KMS-11 (cell line): Measurements from ENCODE around the gene HYAL1.

Source experiments
- H2AFZ ChIP-seq: fragments of 200-600 bp; sonication (generic); 2 replicates; pipeline ENCODE4 v1.6.1; 2016; ENCODE audit warnings: antibody characterized with exemption, mixed run types, low read depth
- H3K27ac ChIP-seq: fragments of 200-600 bp; sonication (generic); 2 replicates; pipeline ENCODE4 v1.6.1; 2016; ENCODE audit warnings: mild to moderate bottlenecking, mixed run types
- H3K27me3 ChIP-seq: fragments of 200-600 bp; sonication (generic); 2 replicates; pipeline ENCODE4 v1.6.1; 2017; ENCODE audit warnings: mild to moderate bottlenecking, low read depth, mixed run types, moderate library complexity; ENCODE audit not compliant: insufficient read depth
- H3K36me3 ChIP-seq: fragments of 200-600 bp; sonication (generic); 2 replicates; pipeline ENCODE4 v1.6.1; 2017; ENCODE audit warnings: mild to moderate bottlenecking, mixed run types; ENCODE audit not compliant: insufficient read depth
- H3K4me1 ChIP-seq: fragments of 200-600 bp; sonication (generic); 2 replicates; pipeline ENCODE4 v1.6.1; 2016; ENCODE audit warnings: mild to moderate bottlenecking, low read depth, mixed run types; ENCODE audit not compliant: poor library complexity, severe bottlenecking
- H3K4me2 ChIP-seq: fragments of 200-600 bp; sonication (generic); 2 replicates; pipeline ENCODE4 v1.7.0; 2016; ENCODE audit warnings: mild to moderate bottlenecking, mixed run types
- H3K4me3 ChIP-seq: fragments of 200-600 bp; sonication (generic); IDR thresholded peaks from 2 replicates; pipeline ENCODE4 v1.6.1; 2017; ENCODE audit warnings: low read depth, low read length, mixed read lengths; ENCODE audit not compliant: insufficient read depth
- H3K79me2 ChIP-seq: fragments of 200-600 bp; sonication (generic); 2 replicates; pipeline ENCODE4 v1.6.1; 2016; ENCODE audit warnings: low read depth, mixed run types; ENCODE audit not compliant: insufficient read depth
- H3K9ac ChIP-seq: fragments of 200-600 bp; sonication (generic); 2 replicates; pipeline ENCODE4 v1.6.1; 2016; ENCODE audit warnings: mild to moderate bottlenecking, mixed run types
- H4K20me1 ChIP-seq: fragments of 200-600 bp; sonication (generic); 2 replicates; pipeline ENCODE4 v1.6.1; 2016; ENCODE audit warnings: mild to moderate bottlenecking, mixed run types; ENCODE audit not compliant: insufficient read depth
- TF ChIP-seq, protein P1 (sequence below): fragments of 200-600 bp; sonication (generic); conservative IDR thresholded peaks from 2 replicates; pipeline ENCODE4 v1.6.1; 2017; ENCODE audit warnings: low read depth, mild to moderate bottlenecking, antibody characterized with exemption, low read length, moderate library complexity, mixed read lengths

The HYAL1 gene

DNA sequence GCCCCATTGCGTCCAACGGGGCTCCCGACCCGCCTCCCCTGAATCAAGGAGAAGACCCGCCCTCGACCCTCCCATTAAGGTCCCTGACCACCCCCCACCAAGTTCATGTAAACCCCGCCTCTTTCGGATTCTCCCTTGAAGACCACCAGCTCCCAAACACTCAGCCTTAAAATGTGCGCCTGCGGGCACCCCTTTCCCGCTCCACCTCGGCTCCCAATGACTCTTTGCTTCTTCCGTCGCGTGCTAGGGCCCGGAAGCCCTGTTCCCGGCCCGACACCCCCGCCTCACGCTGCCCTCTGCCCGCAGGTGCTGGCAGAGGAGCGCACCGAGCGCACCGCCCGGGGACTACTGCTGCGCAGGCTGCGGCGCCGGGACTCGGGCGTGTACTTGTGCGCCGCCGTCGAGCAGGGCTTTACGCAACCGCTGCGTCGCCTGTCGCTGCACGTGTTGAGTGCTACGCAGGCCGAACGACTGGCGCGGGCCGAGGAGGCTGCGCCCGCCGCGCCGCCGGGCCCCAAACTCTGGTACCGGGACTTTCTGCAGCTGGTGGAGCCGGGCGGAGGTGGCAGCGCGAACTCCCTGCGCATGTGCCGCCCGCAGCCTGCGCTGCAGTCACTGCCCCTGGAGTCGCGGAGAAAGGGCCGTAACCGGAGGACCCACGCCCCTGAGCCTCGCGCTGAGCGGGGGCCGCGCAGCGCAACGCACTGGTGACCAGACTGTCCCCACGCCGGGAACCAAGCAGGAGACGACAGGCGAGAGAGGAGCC, 27.2 kb downstream of the HYAL1 start:
- Histone ChIP-seq H3K36me3 (no peaks in the 10 kb centered on the region), H3K79me2 (no peaks in the 10 kb centered on the region), H3K4me3 (no peak overlapping the region), H4K20me1 (no peaks in the 10 kb centered on the region), H3K4me2 (no peak overlapping the region), H3K4me1 (no peaks in the 10 kb centered on the region), H2AFZ (no peak overlapping the region), H3K27me3 (peaks cover 9% of the 10 kb centered on the region; the same call in 1 of the 2 replicates), H3K27ac (no peak overlapping the region), H3K9ac (no peak overlapping the region)
- TF ChIP-seq, protein P1, sequence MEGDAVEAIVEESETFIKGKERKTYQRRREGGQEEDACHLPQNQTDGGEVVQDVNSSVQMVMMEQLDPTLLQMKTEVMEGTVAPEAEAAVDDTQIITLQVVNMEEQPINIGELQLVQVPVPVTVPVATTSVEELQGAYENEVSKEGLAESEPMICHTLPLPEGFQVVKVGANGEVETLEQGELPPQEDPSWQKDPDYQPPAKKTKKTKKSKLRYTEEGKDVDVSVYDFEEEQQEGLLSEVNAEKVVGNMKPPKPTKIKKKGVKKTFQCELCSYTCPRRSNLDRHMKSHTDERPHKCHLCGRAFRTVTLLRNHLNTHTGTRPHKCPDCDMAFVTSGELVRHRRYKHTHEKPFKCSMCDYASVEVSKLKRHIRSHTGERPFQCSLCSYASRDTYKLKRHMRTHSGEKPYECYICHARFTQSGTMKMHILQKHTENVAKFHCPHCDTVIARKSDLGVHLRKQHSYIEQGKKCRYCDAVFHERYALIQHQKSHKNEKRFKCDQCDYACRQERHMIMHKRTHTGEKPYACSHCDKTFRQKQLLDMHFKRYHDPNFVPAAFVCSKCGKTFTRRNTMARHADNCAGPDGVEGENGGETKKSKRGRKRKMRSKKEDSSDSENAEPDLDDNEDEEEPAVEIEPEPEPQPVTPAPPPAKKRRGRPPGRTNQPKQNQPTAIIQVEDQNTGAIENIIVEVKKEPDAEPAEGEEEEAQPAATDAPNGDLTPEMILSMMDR = no peak

DNA sequence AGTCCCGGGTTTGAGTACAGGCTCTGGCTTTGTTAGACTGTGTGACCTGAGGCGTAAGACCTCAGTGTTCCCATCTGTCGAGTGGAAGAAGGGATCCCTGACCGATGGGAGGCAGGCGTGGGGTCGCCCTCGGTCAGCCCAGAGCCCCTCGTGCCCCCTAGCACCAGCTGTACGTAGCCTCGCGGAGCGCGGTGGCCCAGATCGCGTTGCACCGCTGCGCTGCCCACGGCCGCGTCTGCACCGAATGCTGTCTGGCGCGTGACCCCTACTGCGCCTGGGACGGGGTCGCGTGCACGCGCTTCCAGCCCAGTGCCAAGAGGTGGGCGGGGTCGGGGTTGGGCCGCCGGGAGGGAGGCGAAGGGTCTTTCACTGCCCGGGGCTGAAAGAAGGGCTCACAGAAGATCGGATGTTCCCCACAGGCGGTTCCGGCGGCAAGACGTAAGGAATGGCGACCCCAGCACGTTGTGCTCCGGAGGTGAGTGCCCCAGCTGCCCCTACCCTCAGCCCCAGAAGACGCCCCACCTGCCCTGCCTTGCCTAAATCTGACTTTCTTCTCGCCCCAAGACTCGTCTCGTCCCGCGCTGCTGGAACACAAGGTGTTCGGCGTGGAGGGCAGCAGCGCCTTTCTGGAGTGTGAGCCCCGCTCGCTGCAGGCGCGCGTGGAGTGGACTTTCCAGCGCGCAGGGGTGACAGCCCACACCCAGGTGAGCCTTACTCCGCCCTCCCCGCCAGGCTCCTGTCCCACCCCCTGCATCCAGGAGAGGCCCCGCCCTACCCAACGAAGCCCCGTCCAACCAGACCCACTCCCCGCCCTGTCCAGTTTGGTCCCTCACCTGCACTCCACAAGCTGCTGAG, 28.0 kb downstream of the HYAL1 start:
- Histone ChIP-seq H2AFZ (no peak overlapping the region), H3K4me2 (no peak overlapping the region), H3K4me3 (no peak overlapping the region), H3K27ac (no peak overlapping the region), H3K9ac (no peak overlapping the region), H3K79me2 (no peaks in the 10 kb centered on the region), H3K36me3 (no peaks in the 10 kb centered on the region), H3K27me3 (peaks cover 9% of the 10 kb centered on the region; the same call in 1 of the 2 replicates), H4K20me1 (no peaks in the 10 kb centered on the region), H3K4me1 (no peaks in the 10 kb centered on the region)
- TF ChIP-seq, protein P1 = no peak

DNA sequence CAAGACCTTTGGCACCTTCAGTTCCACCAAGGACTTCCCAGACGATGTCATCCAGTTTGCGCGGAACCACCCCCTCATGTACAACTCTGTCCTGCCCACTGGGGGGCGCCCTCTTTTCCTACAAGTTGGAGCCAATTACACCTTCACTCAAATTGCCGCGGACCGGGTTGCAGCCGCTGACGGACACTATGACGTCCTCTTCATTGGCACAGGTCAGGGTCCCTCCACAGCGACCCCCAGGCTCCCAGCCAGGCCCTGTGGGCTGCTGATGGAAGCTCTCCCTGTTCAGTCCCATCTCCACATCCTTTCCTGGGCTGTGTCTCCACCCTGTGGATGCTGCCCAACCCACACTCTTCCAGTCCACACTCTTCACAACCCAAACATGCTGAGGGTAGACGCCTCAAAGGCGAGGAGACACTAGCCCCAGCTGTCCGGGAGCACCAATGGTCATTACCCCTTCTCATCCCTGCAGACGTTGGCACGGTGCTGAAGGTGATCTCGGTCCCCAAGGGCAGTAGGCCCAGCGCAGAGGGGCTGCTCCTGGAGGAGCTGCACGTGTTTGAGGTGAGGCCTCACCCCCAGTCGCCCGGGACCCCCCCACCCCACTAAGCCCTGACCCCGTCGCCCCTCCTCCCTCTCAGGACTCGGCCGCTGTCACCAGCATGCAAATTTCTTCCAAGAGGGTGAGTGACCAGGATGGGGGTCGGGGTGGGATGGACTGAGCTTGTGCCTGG, 28.8 kb downstream of the HYAL1 start:
- no peak overlapping the region for H3K27ac ChIP-seq
- H3K4me1 ChIP-seq = no peaks in the 10 kb centered on the region
- H3K79me2 ChIP-seq = no peaks in the 10 kb centered on the region
- TF ChIP-seq, protein P1 = peak; percentile 76
- no peaks in the 10 kb centered on the region for H4K20me1 ChIP-seq
- no peak overlapping the region for H3K9ac ChIP-seq
- H3K4me3 ChIP-seq = no peak overlapping the region
- H3K36me3 ChIP-seq = no peaks in the 10 kb centered on the region
- H2AFZ ChIP-seq = no peak overlapping the region
- peaks cover 9% of the 10 kb centered on the region; the same call in 1 of the 2 replicates for H3K27me3 ChIP-seq
- no peak overlapping the region for H3K4me2 ChIP-seq

DNA sequence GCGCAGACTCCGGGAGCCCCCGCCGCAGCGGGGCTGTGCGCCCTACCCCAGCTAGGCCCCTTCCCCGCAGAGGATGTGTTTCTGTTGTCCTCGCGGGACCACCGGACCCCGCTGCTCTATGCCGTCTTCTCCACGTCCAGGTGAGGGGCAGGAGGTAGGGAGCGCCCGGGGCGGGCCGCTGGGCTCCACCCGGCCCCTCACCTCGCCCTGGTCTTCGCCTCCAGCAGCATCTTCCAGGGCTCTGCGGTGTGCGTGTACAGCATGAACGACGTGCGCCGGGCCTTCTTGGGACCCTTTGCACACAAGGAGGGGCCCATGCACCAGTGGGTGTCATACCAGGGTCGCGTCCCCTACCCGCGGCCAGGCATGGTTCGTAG, 29.7 kb downstream of the HYAL1 start:
- no peak overlapping the region for H2AFZ ChIP-seq
- TF ChIP-seq, protein P1 = no peak
- no peak overlapping the region for H3K4me2 ChIP-seq
- H3K36me3 ChIP-seq = no peaks in the 10 kb centered on the region
- no peaks in the 10 kb centered on the region for H3K79me2 ChIP-seq
- no peak overlapping the region for H3K27ac ChIP-seq
- H3K4me3 ChIP-seq = no peak overlapping the region
- H3K4me1 ChIP-seq = no peaks in the 10 kb centered on the region
- no peak overlapping the region for H3K9ac ChIP-seq
- H4K20me1 ChIP-seq = no peaks in the 10 kb centered on the region
- H3K27me3 ChIP-seq = peaks cover 10% of the 10 kb centered on the region; the same call in 1 of the 2 replicates
